BLaER1 (cell line): ENCODE measurements around the gene P2RX6.
"Not testable (repeated sequence)": the region's sequence is repeated elsewhere in the genome, so short reads cannot be mapped to it uniquely, and the experiment has no call there.

Experiments
- H3K27ac ChIP-seq: shearing (Covaris generic); formaldehyde crosslinking; 2 replicates; pipeline ENCODE4 v1.8.1; 2022
- H3K27me3 ChIP-seq: shearing (Covaris generic); formaldehyde crosslinking; 2 replicates; pipeline ENCODE4 v1.8.1; 2022
- H3K36me3 ChIP-seq: shearing (Covaris generic); formaldehyde crosslinking; 2 replicates; pipeline ENCODE4 v1.8.1; 2022
- H3K4me1 ChIP-seq: shearing (Covaris generic); formaldehyde crosslinking; 2 replicates; pipeline ENCODE4 v1.8.1; 2022
- H3K4me2 ChIP-seq: shearing (Covaris generic); formaldehyde crosslinking; 2 replicates; pipeline ENCODE4 v1.8.1; 2022
- H3K4me3 ChIP-seq: shearing (Covaris generic); formaldehyde crosslinking; 2 replicates; pipeline ENCODE4 v1.8.1; 2022
- H3K9ac ChIP-seq: shearing (Covaris generic); formaldehyde crosslinking; 2 replicates; pipeline ENCODE4 v1.8.1; 2022
- H3K9me3 ChIP-seq: shearing (Covaris generic); formaldehyde crosslinking; 2 replicates; pipeline ENCODE4 v1.8.1; 2022
- H4K20me1 ChIP-seq: shearing (Covaris generic); formaldehyde crosslinking; 2 replicates; pipeline ENCODE4 v1.8.1; 2022
- Cebpa-rat ChIP-seq: shearing (Covaris generic); IDR thresholded peaks from 2 replicates; pipeline ENCODE4 v1.8.1; 2022

P2RX6 gene

GRCh38 chr22:21054046-21054713 is 39.2 kb downstream of the P2RX6 start:
- no peaks in the 10 kb centered on the region for H3K36me3 ChIP-seq
- H3K4me2 ChIP-seq: peak overlapping the region; percentile 79
- H3K27ac ChIP-seq: no peak overlapping the region
- TF ChIP-seq Cebpa-rat: no peak
- H3K9ac ChIP-seq: no peak overlapping the region
- no peak overlapping the region for H3K4me3 ChIP-seq
- H3K4me1 ChIP-seq: peaks cover 55% of the 10 kb centered on the region
- H3K9me3 ChIP-seq: no peaks in the 10 kb centered on the region
- no peaks in the 10 kb centered on the region for H3K27me3 ChIP-seq
- H4K20me1 ChIP-seq: no peaks in the 10 kb centered on the region

- no peaks in the 10 kb centered on the region for H4K20me1 ChIP-seq
- peak overlapping the region; percentile 79 for H3K4me2 ChIP-seq
- H3K4me3 ChIP-seq: no peak overlapping the region
- no peak overlapping the region for H3K27ac ChIP-seq
- H3K4me1 ChIP-seq: peaks cover 55% of the 10 kb centered on the region
- H3K9me3 ChIP-seq: no peaks in the 10 kb centered on the region
- H3K27me3 ChIP-seq: no peaks in the 10 kb centered on the region
- H3K9ac ChIP-seq: no peak overlapping the region
- TF ChIP-seq Cebpa-rat: no peak
- H3K36me3 ChIP-seq: no peaks in the 10 kb centered on the region
Measured at GRCh38 chr22:21054714-21055563, 40.0 kb downstream of the P2RX6 start.

GRCh38 chr22:21055564-21055834 is 40.5 kb downstream of the P2RX6 start:
- H3K4me3 ChIP-seq: 0 out of 2 replicates have a peak overlapping the region, but pooled peaks have one; percentile 0
- H3K4me1 ChIP-seq: peaks cover 55% of the 10 kb centered on the region
- no peaks in the 10 kb centered on the region for H4K20me1 ChIP-seq
- H3K9ac ChIP-seq: no peak overlapping the region
- H3K36me3 ChIP-seq: no peaks in the 10 kb centered on the region
- no peaks in the 10 kb centered on the region for H3K9me3 ChIP-seq
- no peak overlapping the region for H3K27ac ChIP-seq
- H3K27me3 ChIP-seq: no peaks in the 10 kb centered on the region
- peak overlapping the region; percentile 79 for H3K4me2 ChIP-seq
- no peak for TF ChIP-seq Cebpa-rat

- Histone ChIP-seq H4K20me1 (no peaks in the 10 kb centered on the region), H3K36me3 (no peaks in the 10 kb centered on the region), H3K9ac (no peak overlapping the region), H3K4me1 (peaks cover 54% of the 10 kb centered on the region), H3K4me2 (peak overlapping the region; percentile 79), H3K27me3 (no peaks in the 10 kb centered on the region), H3K27ac (no peak overlapping the region), H3K9me3 (no peaks in the 10 kb centered on the region), H3K4me3 (0 out of 2 replicates have a peak overlapping the region, but pooled peaks have one; percentile 0)
- no peak for TF ChIP-seq Cebpa-rat
Measured at GRCh38 chr22:21055880-21056319, 40.9 kb downstream of the P2RX6 start.

GRCh38 chr22:21060363-21060762 is 45.4 kb downstream of the P2RX6 start:
- H3K9ac ChIP-seq, H3K4me2 ChIP-seq, H4K20me1 ChIP-seq, H3K4me3 ChIP-seq, H3K27me3 ChIP-seq, H3K36me3 ChIP-seq, H3K9me3 ChIP-seq, H3K27ac ChIP-seq: not testable (repeated sequence)
- peaks cover 19% of the 10 kb centered on the region for H3K4me1 ChIP-seq

- H4K20me1 ChIP-seq, H3K4me3 ChIP-seq, H3K4me2 ChIP-seq, H3K4me1 ChIP-seq, H3K9me3 ChIP-seq, H3K27me3 ChIP-seq, H3K27ac ChIP-seq, H3K9ac ChIP-seq, H3K36me3 ChIP-seq: not testable (repeated sequence)
Measured at GRCh38 chr22:21061660-21062321, 46.8 kb downstream of the P2RX6 start.

GRCh38 chr22:21064425-21064824 is 49.5 kb downstream of the P2RX6 start:
- H3K4me1 ChIP-seq, H3K4me3 ChIP-seq, H3K9ac ChIP-seq, H3K27ac ChIP-seq, H3K9me3 ChIP-seq, H3K36me3 ChIP-seq, H4K20me1 ChIP-seq, H3K27me3 ChIP-seq, H3K4me2 ChIP-seq: not testable (repeated sequence)

GRCh38 chr22:21064917-21065864 is 50.2 kb downstream of the P2RX6 start:
- H3K9me3 ChIP-seq: no peaks in the 10 kb centered on the region
- H3K9ac ChIP-seq: no peak overlapping the region
- no peak overlapping the region for H3K27ac ChIP-seq
- no peaks in the 10 kb centered on the region for H3K36me3 ChIP-seq
- no peaks in the 10 kb centered on the region for H3K4me1 ChIP-seq
- TF ChIP-seq Cebpa-rat: no peak
- no peak overlapping the region for H3K4me3 ChIP-seq
- no peaks in the 10 kb centered on the region for H3K27me3 ChIP-seq
- H3K4me2 ChIP-seq: no peak overlapping the region
- no peaks in the 10 kb centered on the region for H4K20me1 ChIP-seq

- Histone ChIP-seq H3K4me1 (no peaks in the 10 kb centered on the region), H3K4me2 (no peak overlapping the region), H3K9ac (no peak overlapping the region), H3K9me3 (peaks cover 14% of the 10 kb centered on the region), H4K20me1 (no peaks in the 10 kb centered on the region), H3K27ac (no peak overlapping the region), H3K36me3 (no peaks in the 10 kb centered on the region), H3K4me3 (no peak overlapping the region), H3K27me3 (no peaks in the 10 kb centered on the region)
- no peak for TF ChIP-seq Cebpa-rat
Measured at GRCh38 chr22:21067075-21067900, 52.3 kb downstream of the P2RX6 start.
